ENCODE results near the gene IRAK1BP1.

DNA sequence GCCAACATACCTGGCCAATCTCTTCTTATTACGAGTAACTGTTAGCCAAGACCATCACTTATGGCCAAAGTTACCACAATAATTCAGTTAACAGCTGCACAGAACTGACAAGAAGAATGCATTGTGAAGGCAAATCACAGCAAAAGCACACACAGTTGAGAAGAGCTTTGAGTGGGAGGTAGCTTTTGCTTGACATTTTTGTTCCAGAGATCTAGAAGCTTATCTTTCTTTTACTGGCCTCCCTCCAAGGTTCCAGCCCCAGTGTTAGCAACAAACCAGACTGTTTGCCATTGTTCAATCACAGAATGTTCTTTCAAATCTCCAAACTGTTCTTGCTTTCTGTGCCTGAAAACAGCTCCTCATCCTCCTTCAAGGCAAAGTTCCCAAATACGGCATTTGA lies 35.9 kb upstream of the IRAK1BP1 start:
- TF ChIP-seq, protein P1, sequence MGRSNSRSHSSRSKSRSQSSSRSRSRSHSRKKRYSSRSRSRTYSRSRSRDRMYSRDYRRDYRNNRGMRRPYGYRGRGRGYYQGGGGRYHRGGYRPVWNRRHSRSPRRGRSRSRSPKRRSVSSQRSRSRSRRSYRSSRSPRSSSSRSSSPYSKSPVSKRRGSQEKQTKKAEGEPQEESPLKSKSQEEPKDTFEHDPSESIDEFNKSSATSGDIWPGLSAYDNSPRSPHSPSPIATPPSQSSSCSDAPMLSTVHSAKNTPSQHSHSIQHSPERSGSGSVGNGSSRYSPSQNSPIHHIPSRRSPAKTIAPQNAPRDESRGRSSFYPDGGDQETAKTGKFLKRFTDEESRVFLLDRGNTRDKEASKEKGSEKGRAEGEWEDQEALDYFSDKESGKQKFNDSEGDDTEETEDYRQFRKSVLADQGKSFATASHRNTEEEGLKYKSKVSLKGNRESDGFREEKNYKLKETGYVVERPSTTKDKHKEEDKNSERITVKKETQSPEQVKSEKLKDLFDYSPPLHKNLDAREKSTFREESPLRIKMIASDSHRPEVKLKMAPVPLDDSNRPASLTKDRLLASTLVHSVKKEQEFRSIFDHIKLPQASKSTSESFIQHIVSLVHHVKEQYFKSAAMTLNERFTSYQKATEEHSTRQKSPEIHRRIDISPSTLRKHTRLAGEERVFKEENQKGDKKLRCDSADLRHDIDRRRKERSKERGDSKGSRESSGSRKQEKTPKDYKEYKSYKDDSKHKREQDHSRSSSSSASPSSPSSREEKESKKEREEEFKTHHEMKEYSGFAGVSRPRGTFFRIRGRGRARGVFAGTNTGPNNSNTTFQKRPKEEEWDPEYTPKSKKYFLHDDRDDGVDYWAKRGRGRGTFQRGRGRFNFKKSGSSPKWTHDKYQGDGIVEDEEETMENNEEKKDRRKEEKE (IDR thresholded peaks at IDR 0.05; ENCODE audit: borderline replicate concordance in 1 of 2, control insufficient read depth in 1 of 2, low read depth in 2 of 2, low read length in 1 of 2) = no peak
- no peak for TF ChIP-seq POLR2A (conservative IDR thresholded peaks at IDR 0.05)
- TF ChIP-seq FOXK2 (conservative IDR thresholded peaks at IDR 0.05 in 1 of 2, IDR thresholded peaks at IDR 0.05 in 1 of 2; ENCODE audit: low read depth in 2 of 2) = no peak
- TF ChIP-seq, protein P2, sequence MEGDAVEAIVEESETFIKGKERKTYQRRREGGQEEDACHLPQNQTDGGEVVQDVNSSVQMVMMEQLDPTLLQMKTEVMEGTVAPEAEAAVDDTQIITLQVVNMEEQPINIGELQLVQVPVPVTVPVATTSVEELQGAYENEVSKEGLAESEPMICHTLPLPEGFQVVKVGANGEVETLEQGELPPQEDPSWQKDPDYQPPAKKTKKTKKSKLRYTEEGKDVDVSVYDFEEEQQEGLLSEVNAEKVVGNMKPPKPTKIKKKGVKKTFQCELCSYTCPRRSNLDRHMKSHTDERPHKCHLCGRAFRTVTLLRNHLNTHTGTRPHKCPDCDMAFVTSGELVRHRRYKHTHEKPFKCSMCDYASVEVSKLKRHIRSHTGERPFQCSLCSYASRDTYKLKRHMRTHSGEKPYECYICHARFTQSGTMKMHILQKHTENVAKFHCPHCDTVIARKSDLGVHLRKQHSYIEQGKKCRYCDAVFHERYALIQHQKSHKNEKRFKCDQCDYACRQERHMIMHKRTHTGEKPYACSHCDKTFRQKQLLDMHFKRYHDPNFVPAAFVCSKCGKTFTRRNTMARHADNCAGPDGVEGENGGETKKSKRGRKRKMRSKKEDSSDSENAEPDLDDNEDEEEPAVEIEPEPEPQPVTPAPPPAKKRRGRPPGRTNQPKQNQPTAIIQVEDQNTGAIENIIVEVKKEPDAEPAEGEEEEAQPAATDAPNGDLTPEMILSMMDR (IDR thresholded peaks at IDR 0.05 in 2 of 3, conservative IDR thresholded peaks at IDR 0.05 in 1 of 3; ENCODE audit: insufficient read depth in 2 of 3, low read depth in 1 of 3, low read length in 3 of 3) = no peak

All from K562 (cell line).